ENCODE results near the gene CELA3B.
"Not testable (repeated sequence)": the region's sequence is repeated elsewhere in the genome, so short reads cannot be mapped to it uniquely, and the experiment has no call there.

CELA3B gene

GRCh38 chr1:21975296-21975695, 1.5 kb upstream of the CELA3B start:
- DNase-seq (ENCODE audit: low read depth in 3 of 3): not testable (repeated sequence)

- not testable (repeated sequence) for DNase-seq (ENCODE audit: low read depth in 3 of 3)
Observed at GRCh38 chr1:21978209-21978608, 1.4 kb downstream of the CELA3B start.

- not testable (repeated sequence) for DNase-seq (ENCODE audit: low read depth in 3 of 3)
Observed at GRCh38 chr1:21980515-21981220, 3.8 kb downstream of the CELA3B start.

- DNase-seq (ENCODE audit: low read depth in 3 of 3): not testable (repeated sequence)
Observed at GRCh38 chr1:21981253-21981652, 4.4 kb downstream of the CELA3B start.

GRCh38 chr1:21982122-21982521, 5.3 kb downstream of the CELA3B start:
- DNase-seq (ENCODE audit: low read depth in 3 of 3): not testable (repeated sequence)

- not testable (repeated sequence) for DNase-seq (ENCODE audit: low read depth in 3 of 3)
Observed at GRCh38 chr1:21983539-21983938, 6.7 kb downstream of the CELA3B start.

- not testable (repeated sequence) for DNase-seq (ENCODE audit: low read depth in 3 of 3)
Observed at GRCh38 chr1:21985893-21986292, 9.1 kb downstream of the CELA3B start.

GRCh38 chr1:21986386-21986785, 9.6 kb downstream of the CELA3B start:
- DNase-seq (ENCODE audit: low read depth in 3 of 3): not testable (repeated sequence)

GRCh38 chr1:21989672-21990393, 13.0 kb downstream of the CELA3B start:
- DNase-seq (ENCODE audit: low read depth in 3 of 3): not testable (repeated sequence)

- not testable (repeated sequence) for DNase-seq (ENCODE audit: low read depth in 3 of 3)
Observed at GRCh38 chr1:21992186-21992585, 15.4 kb downstream of the CELA3B start.

GRCh38 chr1:21994716-21995115, 17.9 kb downstream of the CELA3B start:
- DNase-seq (ENCODE audit: low read depth in 3 of 3): not testable (repeated sequence)

GRCh38 chr1:21996663-21996970, 19.8 kb downstream of the CELA3B start:
- DNase-seq (ENCODE audit: low read depth in 3 of 3): not testable (repeated sequence)

- DNase-seq (ENCODE audit: low read depth in 3 of 3): not testable (repeated sequence)
Observed at GRCh38 chr1:21997891-21998623, 21.2 kb downstream of the CELA3B start.

- not testable (repeated sequence) for DNase-seq (ENCODE audit: low read depth in 3 of 3)
Observed at GRCh38 chr1:21998624-21999294, 21.9 kb downstream of the CELA3B start.

GRCh38 chr1:21999645-22000044, 22.8 kb downstream of the CELA3B start:
- DNase-seq (ENCODE audit: low read depth in 3 of 3): not testable (repeated sequence)

- DNase-seq (ENCODE audit: low read depth in 3 of 3): no peak
Observed at GRCh38 chr1:22001409-22001808, 24.6 kb downstream of the CELA3B start, which contains the start of gene CELA3A. Gene CELA3A, plus strand, starts transcription at chr1:22001657. Its CDS starts 18 bp downstream, at chr1:22001675.

GRCh38 chr1:22002461-22002860, 25.6 kb downstream of the CELA3B start:
- not testable (repeated sequence) for DNase-seq (ENCODE audit: low read depth in 3 of 3)

GRCh38 chr1:22002875-22003274, 26.1 kb downstream of the CELA3B start:
- not testable (repeated sequence) for DNase-seq (ENCODE audit: low read depth in 3 of 3)

- DNase-seq (ENCODE audit: low read depth in 3 of 3): not testable (repeated sequence)
Observed at GRCh38 chr1:22003959-22004358, 27.1 kb downstream of the CELA3B start.

GRCh38 chr1:22005261-22006149, 28.7 kb downstream of the CELA3B start:
- peak in 1 of 3 experiments; percentile 34 for DNase-seq (ENCODE audit: low read depth in 3 of 3)

GRCh38 chr1:22006736-22007135, 29.9 kb downstream of the CELA3B start:
- DNase-seq (ENCODE audit: low read depth in 3 of 3): not testable (repeated sequence)
